Measurements from ENCODE around the gene ST7L.

Gene ST7L

DNA sequence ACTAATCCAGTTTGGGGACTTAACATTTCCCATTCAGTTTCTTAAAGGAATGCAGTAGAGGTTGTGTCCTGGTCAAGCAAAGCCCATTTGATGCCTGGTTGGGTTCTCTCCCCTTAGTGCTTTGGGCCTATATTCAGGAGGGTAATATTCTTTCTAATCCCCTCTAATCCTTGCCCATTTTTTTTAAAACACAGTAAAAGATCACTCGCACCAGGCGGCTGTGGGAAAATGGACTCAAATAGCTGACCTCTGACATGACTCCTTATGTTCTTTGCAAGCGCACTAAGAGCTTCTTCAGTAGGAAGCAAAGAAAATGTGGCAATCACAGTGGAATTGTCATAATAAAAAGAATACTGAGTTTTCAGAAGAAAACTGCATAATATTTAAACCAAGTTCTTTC, 60.3 kb downstream of the ST7L start:
- H3K4me3 ChIP-seq (ENCODE audit: low read depth, low read length): no peak overlapping the region
- DNase-seq (ENCODE audit: low read depth): no peak

DNA sequence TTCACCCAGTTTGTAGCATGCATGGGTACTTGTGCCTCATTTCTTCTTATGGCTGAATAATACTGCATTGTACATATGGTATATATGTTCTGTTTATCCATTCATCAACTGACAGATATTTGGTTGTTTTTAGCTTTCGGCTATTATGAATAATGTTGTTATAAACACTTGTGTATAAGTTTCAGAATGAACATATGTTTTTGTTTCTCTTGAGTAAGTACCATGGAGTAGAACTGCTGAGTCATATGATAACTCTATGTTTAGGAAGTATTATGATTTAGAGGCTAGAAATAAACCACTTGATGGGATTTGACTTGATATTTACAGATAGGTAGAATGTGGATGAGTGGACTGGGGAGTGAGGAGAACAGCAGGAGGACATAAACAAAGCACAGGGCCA, 61.6 kb downstream of the ST7L start:
- DNase-seq (ENCODE audit: low read depth): no peak
- H3K4me3 ChIP-seq (ENCODE audit: low read depth, low read length): no peak overlapping the region

DNA sequence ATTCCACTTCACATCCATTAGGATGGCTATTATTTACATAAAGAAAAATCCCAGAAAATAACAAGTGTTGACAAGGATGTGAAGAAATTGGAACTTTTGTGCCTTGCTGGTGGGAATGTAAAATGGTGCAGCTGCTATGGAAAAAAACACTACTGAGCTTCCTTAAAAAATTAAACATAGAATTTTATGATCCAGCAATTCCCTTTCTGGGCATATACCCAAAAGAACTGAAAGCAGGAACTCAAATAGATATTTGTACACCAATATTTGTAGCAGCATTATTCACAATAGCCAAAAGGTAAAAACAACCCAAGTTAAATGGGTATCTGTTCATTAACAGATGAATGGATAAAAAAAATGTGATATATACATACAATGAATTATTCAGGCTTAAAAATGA, 64.5 kb downstream of the ST7L start:
- no peak overlapping the region for H3K4me3 ChIP-seq (ENCODE audit: low read depth, low read length)
- no peak for DNase-seq (ENCODE audit: low read depth)

DNA sequence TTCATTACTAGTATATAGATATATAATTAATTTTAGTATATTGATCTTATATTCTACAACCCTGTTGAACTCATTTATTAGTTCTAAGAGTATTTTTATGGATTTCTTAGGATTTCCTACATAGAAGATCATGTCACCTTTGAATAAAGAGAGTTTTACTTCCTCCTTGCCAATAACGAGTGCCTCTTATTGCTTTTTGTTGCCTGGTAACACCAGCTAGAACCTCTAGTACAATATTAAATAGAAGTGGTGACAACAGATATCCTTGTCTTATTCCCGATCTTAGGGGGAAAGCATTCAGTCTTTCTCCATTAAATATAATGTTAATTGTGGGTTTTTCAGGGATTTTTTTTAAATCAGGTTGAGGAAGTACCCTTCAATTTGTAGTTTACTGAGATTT, 69.4 kb downstream of the ST7L start:
- H3K4me3 ChIP-seq (ENCODE audit: low read depth, low read length): no peak overlapping the region

DNA sequence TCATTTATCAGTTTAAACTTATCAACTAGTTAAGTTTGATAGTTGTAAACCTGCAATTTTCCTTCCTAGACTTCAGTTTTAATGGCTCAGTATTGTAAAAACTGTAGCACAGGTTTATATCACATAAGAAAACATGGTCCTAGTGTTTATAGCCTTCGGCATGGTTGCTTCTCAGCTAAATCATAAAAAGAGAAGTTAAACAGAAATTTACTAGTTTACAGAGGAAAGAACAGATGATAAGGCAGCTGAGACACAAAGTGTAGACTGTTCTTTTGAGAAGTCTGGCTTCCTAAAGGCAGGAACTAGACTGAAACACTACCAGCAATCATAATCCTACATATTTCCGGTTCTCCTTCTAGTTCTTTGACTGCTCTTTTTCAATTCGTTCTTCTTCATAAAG, 70.4 kb downstream of the ST7L start:
- H3K4me3 ChIP-seq (ENCODE audit: low read depth, low read length): no peak overlapping the region
- DNase-seq (ENCODE audit: low read depth): no peak

More for the DNA sequence above, 69.4 kb downstream of the ST7L start:
- DNase-seq (ENCODE audit: low read depth): no peak

DNA sequence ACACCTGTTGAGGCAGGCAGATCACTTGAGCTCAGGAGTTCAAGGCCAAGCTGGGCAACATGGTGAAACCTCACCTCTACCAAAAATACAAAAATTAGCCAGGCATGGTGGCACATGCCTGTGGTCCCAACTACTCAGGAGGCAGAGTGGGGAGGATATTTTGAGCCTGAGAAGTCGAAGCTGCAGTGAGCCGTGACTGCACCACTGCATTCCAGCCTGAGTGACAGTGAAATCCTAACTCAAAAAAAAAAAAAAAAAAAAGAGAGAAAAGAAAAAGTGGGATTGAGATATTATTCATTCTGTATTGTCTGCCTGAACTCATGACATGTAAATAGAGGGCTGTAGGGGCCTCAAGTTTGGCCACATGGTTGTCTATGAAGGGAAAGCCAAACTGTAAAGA, 72.9 kb downstream of the ST7L start:
- H3K4me3 ChIP-seq (ENCODE audit: low read depth, low read length): no peak overlapping the region
- DNase-seq (ENCODE audit: low read depth): no peak

DNA sequence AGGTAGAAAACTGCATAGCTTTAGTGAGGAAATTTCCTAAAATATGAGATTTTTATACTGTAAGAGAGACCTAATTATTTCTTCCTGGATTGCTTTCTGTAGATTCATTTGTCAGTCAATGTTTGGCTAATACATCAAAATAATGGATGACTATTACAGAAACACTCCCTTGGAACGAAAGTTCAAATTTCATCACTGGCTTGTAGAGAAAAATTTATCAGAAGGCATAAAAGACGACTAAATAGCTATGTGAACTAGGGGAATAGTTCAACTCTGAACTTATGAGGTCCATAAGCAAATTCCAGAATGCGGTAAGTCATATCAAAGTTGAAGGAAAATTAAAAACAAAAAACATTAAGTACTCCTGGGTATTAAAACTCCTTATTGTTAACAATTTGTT, 74.2 kb downstream of the ST7L start:
- H3K4me3 ChIP-seq (ENCODE audit: low read depth, low read length): no peak overlapping the region
- peak; percentile 55 for DNase-seq (ENCODE audit: low read depth)

DNA sequence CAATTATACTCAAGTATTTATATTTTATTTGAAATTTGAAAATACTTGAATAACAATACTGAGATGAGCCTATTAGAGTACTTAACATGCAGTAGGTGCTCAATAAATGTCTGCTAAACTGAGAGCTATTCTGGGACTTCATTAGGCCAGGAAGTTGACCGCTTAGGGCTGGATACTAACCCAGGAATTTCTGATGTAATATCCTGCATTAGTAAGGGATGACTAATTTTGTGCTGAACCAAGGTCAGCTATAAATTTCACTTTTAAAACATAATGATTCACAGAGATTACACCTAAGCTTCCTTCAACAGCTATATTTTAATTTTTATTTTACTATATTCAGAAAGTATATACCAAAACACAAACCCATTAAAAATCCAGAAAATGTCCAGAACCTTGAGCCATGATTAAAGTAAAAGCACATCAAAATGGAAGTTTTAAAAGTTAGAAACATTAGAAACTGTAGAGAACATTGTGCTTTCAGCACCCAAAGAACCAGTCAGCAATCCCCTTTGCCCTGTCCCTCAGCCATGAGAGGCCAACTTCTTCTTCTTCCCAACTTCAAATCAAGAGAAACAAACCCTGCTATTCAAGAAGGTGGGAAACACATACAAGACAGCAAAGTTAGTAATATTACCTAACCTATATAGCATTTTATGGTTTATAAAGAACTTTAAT, 74.8 kb downstream of the ST7L start:
- peak; percentile 73 for DNase-seq (ENCODE audit: low read depth)
- H3K4me3 ChIP-seq (ENCODE audit: low read depth, low read length): no peak overlapping the region

DNA sequence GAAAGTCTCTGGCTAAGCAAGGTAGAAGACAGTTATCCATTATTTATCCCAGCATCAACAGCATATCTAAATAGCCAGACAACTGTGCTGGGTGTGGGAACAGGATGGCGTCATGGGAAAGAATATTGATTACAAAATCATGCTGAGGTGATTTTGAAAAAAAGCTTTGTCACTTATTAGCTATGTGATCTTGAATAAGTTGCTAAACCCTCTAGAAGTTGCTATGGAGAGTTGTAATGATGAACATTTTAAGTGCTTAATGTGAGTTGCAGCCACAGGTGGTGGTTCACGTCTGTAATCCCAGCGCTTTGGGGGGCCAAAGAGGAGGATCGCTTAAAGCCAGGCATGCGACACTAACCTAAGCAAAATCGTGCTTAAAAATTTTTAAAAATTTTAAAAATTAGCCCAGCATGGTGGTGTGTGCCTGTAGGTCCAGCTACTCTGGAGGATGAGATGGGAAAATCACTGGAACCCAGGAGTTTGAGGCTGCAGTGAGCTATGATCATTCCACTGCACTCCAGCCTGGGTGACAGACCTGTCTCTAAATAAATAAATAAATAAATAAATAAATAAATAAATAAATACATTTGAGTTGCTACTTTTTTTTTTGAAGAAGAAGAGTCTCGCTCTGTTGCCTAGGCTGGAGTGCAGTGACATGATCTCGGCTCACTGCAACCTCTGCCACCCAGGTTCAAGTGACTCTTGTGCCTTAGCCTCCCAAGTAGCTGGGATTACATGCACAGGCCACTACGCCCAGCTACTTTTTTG, 76.6 kb downstream of the ST7L start:
- H3K4me3 ChIP-seq (ENCODE audit: low read depth, low read length): no peak overlapping the region
- no peak for DNase-seq (ENCODE audit: low read depth)

DNA sequence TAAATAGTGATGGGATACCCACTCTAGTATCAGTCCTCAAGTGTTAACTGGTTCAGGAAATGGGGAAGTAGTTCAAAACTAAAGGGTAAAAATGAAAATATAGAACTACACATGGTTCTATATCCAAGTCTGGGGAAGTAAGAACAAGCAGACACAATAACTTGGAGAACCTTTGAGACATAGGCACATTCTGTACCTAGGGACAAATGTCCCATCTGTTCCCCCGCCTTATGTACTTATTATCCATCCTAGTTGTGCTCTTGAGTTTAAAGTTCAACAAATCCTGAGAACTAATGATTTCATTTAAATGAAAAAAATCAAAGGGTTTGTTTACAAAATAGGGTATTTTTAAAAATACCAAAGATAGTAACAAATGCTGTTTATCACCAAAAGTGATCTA, 77.6 kb downstream of the ST7L start:
- no peak for DNase-seq (ENCODE audit: low read depth)
- no peak overlapping the region for H3K4me3 ChIP-seq (ENCODE audit: low read depth, low read length)

DNA sequence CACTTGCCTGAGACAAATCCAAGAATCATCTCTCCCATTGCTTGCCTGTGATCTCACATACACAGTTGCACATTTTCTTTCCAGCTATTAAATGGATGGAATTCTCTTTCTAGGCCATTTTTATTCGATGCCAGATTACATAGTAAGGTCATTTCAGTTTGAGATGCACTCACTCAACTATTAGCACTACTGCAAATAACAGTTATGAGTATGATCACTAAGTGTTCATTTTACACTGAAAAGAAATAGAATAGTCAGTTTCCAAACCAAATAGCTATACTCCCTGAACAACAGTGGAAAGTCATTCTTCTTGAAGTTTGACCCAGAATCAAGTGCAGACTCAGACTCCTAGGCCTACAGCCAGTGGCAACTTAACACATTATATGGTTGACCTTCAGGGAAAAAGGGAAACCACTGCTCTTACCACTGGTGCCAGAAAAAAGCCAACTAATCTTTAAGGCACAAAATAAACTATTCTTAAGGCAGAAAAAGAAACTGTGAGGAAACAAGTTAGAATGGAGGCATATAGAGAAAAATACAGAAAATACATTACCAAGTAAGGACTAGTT, 78.6 kb downstream of the ST7L start:
- DNase-seq (ENCODE audit: low read depth): peak; percentile 55
- no peak overlapping the region for H3K4me3 ChIP-seq (ENCODE audit: low read depth, low read length)

DNA sequence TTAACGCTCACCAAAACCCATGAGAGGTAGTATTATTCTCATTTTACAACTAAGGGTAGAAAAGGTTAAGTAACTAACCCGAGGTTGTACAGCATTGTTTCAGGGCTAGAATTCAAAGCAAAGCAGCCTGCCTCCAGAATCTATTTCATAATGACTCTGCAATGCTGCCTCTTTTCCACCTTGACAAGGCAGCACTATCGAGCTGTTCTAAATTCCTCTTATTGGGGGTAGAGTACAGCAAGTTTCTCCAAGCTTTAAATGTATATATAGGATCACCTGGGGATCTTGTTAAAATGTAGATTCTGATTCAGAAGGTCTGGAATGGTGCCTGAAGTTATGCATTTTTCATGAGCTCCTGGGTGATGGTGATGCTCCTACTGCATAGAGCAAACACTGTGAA, 80.1 kb downstream of the ST7L start:
- no peak overlapping the region for H3K4me3 ChIP-seq (ENCODE audit: low read depth, low read length)
- DNase-seq (ENCODE audit: low read depth): no peak

DNA sequence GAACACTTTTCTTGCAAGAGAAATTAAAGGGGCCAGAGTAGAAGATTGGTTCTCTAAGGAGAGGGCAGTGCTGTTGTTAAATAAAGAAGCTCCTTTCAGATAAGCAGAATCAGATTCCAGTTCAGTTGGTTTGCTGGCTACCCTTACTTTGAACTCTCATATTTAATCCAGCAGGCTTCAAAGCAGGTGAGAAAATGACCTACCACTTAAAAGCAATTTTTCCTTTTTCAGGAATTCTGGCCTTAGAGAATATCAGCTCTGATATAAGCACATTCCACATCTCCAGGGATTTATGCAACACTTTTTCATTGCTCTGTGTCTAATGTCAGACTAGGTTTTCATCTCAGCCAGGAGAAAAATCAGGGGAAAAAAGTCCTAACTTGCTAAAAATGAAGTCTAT, 81.5 kb downstream of the ST7L start:
- H3K4me3 ChIP-seq (ENCODE audit: low read depth, low read length): no peak overlapping the region
- DNase-seq (ENCODE audit: low read depth): no peak

DNA sequence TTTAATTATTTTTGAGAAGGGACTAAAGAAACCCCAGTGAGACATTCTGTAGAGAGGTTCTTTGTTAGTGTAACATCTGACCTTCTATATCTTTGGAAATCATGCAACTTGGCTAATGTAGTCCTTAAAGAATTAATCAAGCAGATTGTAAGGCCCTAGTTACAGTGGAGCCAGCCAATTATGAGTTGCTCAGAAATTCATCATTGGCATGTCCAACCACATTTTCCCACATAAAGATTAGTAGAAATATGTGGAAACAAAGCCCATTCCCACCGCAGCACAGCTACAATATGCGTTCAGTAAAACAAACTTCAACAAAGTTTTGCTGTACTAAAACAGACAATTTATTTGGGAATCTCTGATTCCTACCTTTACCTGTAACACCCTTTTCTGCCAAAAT, 82.4 kb downstream of the ST7L start:
- no peak overlapping the region for H3K4me3 ChIP-seq (ENCODE audit: low read depth, low read length)
- no peak for DNase-seq (ENCODE audit: low read depth)

DNA sequence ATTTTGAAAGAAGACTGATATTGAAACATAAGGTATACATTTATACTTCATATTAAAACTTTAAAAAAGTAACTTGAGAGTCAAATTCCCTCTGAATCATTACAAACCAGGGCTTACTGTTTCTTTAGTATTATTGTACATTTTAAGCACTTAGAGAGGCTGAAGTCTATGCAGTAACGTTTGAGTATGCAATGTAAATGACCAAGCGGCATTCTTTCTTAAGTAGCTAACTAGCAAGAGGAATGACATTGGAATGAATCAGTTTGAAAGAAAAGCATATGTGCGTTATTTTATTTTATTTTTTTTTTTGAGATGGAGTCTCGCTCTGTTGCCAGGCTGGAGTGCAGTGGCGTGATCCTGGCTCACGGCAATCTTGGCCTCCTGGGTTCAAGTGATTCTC, 85.9 kb downstream of the ST7L start:
- DNase-seq (ENCODE audit: low read depth): peak; percentile 64
- H3K4me3 ChIP-seq (ENCODE audit: low read depth, low read length): no peak overlapping the region

DNA sequence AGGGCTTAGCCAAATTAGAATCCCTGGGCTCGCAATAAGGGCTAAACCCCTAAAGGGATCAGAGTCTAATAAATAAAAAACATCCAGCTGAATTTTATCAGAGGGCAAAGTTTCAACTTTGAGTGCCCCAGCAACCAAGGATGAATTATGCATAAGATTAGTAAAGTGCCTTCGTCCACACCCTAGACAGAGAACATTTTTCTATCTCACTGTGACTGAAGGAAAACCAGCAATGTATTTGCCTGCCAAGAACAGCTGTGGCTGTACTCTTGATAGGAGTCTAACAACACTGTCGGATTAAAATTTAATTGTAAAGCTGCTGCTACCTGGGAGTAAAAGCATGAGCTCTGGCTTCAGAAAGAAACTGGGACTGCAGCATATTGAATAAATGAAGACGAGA, 86.9 kb downstream of the ST7L start:
- no peak overlapping the region for H3K4me3 ChIP-seq (ENCODE audit: low read depth, low read length)
- DNase-seq (ENCODE audit: low read depth): no peak

DNA sequence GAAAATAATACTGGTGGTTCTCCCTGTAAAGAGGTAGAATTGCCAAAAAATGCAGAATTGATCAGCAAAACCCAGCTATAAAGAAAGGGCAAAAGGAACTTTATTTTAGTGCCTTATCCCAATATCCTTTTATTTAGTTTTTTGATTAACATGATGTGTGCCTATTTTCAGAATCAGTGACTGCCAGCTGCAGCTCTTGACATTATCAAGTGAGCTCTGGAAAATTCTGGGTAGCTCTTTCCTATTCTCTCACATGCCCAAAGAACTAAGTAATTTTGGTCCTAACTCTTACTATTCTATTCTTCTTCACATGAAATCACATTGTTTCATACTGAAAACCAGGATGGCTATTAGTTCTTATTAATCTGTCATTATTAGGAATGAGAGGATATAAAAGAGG, 88.1 kb downstream of the ST7L start:
- no peak overlapping the region for H3K4me3 ChIP-seq (ENCODE audit: low read depth, low read length)
- DNase-seq (ENCODE audit: low read depth): no peak

DNA sequence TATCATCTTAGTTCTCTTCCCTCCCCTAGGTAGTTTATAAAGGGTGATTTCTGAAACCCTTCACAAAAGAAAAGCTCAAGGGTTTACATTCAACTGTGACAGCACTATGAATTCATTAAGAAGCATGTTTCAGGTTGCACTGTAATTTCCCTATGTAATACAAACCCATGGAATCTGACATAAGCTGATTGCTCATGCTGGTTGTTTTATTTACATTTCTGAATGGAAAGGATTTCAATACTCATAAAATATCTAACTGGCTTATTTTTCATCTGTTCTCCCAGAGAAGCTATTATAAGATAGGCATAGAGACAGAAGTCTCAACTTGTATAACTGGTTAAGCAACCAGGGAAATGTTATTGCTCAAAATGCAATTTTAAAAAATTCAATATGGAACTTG, 89.6 kb downstream of the ST7L start:
- no peak for DNase-seq (ENCODE audit: low read depth)

DNA sequence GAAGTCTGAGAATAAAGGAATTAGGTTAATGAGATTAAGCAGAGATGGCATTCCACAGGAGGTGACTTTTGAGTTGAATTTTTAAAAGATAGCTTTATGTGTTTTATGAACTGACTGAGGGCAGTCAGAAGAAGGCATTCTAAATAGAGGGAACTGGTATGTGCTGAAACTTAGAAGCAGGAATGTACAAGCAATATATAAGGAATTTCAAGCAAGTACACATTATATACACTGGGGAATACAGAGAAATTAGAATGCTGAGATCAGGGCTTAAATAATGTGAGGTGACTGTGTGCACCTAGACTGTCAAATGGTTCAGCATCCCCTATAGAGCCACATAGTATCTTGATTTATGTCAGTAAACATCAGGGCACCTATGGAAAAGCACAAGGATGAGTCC, 90.9 kb downstream of the ST7L start:
- no peak for DNase-seq (ENCODE audit: low read depth)
- no peak overlapping the region for H3K4me3 ChIP-seq (ENCODE audit: low read depth, low read length)

More for the DNA sequence above, 89.6 kb downstream of the ST7L start:
- H3K4me3 ChIP-seq (ENCODE audit: low read depth, low read length): no peak overlapping the region

DNA sequence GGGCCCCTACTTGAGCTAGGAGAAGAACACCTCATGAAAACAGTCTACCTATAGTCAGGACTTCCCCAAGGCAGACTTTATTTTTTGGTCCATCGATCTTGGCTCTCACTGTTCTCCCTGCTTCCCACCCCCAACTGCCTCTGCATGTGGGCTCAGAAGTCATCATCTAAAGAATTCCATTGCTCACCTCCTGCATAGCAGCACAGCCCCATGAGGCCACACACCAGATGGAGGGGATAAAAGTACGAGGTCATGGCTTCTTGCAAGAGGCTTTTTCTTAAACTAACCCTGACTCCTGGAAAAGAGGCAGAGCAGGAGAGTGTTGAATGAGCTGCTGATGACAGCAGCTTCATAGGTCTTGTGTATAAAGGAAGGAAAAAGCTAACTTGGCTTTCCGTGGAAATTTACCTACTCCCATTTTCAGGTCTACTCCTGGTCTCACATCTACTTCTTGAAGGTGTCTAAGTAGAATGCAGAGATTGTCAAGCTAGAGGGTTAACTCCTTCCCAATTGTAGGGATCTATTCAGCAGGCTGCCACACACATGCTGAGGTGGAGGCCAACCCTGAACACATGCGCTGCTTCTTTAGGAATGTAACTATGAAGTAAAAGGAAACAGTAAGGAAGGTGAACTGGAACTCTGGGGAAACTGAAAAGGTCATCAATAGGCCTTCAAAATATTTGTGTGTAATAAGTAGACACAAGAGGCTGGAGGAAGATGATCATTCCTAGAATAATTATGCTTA, 91.5 kb downstream of the ST7L start:
- no peak overlapping the region for H3K4me3 ChIP-seq (ENCODE audit: low read depth, low read length)
- DNase-seq (ENCODE audit: low read depth): peak; percentile 65
